SK-MEL-5 (cell line): ENCODE measurements around the gene CSRNP3. TPM values are rescaled to one million over a fixed set of nuclear protein-coding genes. Genes with fewer than 3 reads are reported as not detected.

Experiments
- DNase-seq: peaks from one replicate; pipeline ENCODE4 v3.0.0-alpha.2; 2016; ENCODE audit warnings: low read depth, low spot score
- in situ Hi-C: cut with HindIII; loops from 2 replicates; pipeline ENCODE4 v1.10.0; 2016; ENCODE audit warnings: low sequenced_read_pairs, high pct_unique_total_duplicates, low pct_unique_long_range_greater_than_20kb
- total RNA-seq: library from RNA; depleted of rRNA; stranded (reverse); fragments of >200 nt; shearing (Covaris generic); gene quantifications from 2 replicates; pipeline ENCODE4 v1.2.3, GENCODE V29; 2014

Gene CSRNP3
- total RNA-seq, 1 experiment from 2014 or later = 0.45 TPM

GRCh38 chr2:165601065-165601830, 131.8 kb downstream of the CSRNP3 start:
- in situ Hi-C loops = no loop called here
- no peak for DNase-seq

GRCh38 chr2:165601928-165602521, 132.5 kb downstream of the CSRNP3 start:
- peak; percentile 39 for DNase-seq
- in situ Hi-C loops = no loop called here

- in situ Hi-C loops = no loop called here
- DNase-seq = no peak
These were observed 140.2 kb downstream of the CSRNP3 start for GRCh38 chr2:165609672-165610071.

- in situ Hi-C loops = no loop called here
- DNase-seq = no peak
These were observed 141.1 kb downstream of the CSRNP3 start for GRCh38 chr2:165610591-165611029.

- no peak for DNase-seq
- in situ Hi-C loops = no loop called here
These were observed 148.4 kb downstream of the CSRNP3 start for GRCh38 chr2:165617741-165618481.

GRCh38 chr2:165618806-165619205, 149.3 kb downstream of the CSRNP3 start:
- DNase-seq = no peak
- in situ Hi-C loops = no loop called here

GRCh38 chr2:165621086-165621560, 151.6 kb downstream of the CSRNP3 start:
- DNase-seq = no peak
- in situ Hi-C loops = no loop called here

- in situ Hi-C loops = no loop called here
- DNase-seq = no peak
These were observed 153.7 kb downstream of the CSRNP3 start for GRCh38 chr2:165623161-165623560.

- DNase-seq = no peak
These were observed 154.4 kb downstream of the CSRNP3 start for GRCh38 chr2:165623783-165624469.

GRCh38 chr2:165624470-165624800, 154.9 kb downstream of the CSRNP3 start:
- in situ Hi-C loops = no loop called here
- DNase-seq = no peak

More at GRCh38 chr2:165623783-165624469, 154.4 kb downstream of the CSRNP3 start:
- in situ Hi-C loops = no loop called here

GRCh38 chr2:165627470-165627869, 158.0 kb downstream of the CSRNP3 start:
- in situ Hi-C loops = no loop called here
- DNase-seq = no peak

GRCh38 chr2:165629776-165630175, 160.3 kb downstream of the CSRNP3 start:
- DNase-seq = no peak
- in situ Hi-C loops = no loop called here

- in situ Hi-C loops = no loop called here
- no peak for DNase-seq
These were observed 160.7 kb downstream of the CSRNP3 start for GRCh38 chr2:165630236-165630635.

GRCh38 chr2:165631089-165631488, 161.6 kb downstream of the CSRNP3 start:
- in situ Hi-C loops = no loop called here
- no peak for DNase-seq

- DNase-seq = no peak
- in situ Hi-C loops = no loop called here
These were observed 163.1 kb downstream of the CSRNP3 start for GRCh38 chr2:165632594-165632993.

GRCh38 chr2:165633431-165633830, 163.9 kb downstream of the CSRNP3 start:
- DNase-seq = no peak
- in situ Hi-C loops = no loop called here

GRCh38 chr2:165634282-165634681, 164.8 kb downstream of the CSRNP3 start:
- in situ Hi-C loops = no loop called here
- no peak for DNase-seq

- peak; percentile 53 for DNase-seq
- in situ Hi-C loops = no loop called here
These were observed 165.4 kb downstream of the CSRNP3 start for GRCh38 chr2:165634855-165635254.
